ENCODE results near the gene SAMD8. TPM values are rescaled to one million over a fixed set of nuclear protein-coding genes. Genes with fewer than 3 reads are reported as not detected.

The SAMD8 gene
- total RNA-seq, 1 experiment from 2014 or later: 28.1 TPM

- Mint-ChIP-seq H3K36me3 (ENCODE audit: insufficient read depth, unreplicated experiment) (no peaks in the 10 kb centered on the region), H3K9me3 (ENCODE audit: unreplicated experiment) (no peaks in the 10 kb centered on the region), H3K4me3 (ENCODE audit: unreplicated experiment) (no peak overlapping the region), H3K27ac (ENCODE audit: low read depth, unreplicated experiment) (no peak overlapping the region), H3K4me1 (ENCODE audit: insufficient read depth, unreplicated experiment) (peaks cover 2% of the 10 kb centered on the region), H3K27me3 (ENCODE audit: insufficient read depth, unreplicated experiment) (no peaks in the 10 kb centered on the region)
- TF ChIP-seq CTCF (IDR thresholded peaks at IDR 0.05; ENCODE audit: unreplicated experiment): no peak
- POLR2A ChIA-PET: no interaction called here
- CTCF ChIA-PET: interaction anchor here (0.5 kb wide), 1 partner anchor 64 kb away, joined by 3 read pairs; no protein-coding TSS in a partner anchor
- no peak for DNase-seq (ENCODE audit: unreplicated experiment)
- BruUV-seq (replicated peaks): no TSS peak
- intact Hi-C loops (cut with micrococcal nuclease): no loop called here
These were observed 26.5 kb upstream of the SAMD8 start for GRCh38 chr10:75084834-75085384.

DNA sequence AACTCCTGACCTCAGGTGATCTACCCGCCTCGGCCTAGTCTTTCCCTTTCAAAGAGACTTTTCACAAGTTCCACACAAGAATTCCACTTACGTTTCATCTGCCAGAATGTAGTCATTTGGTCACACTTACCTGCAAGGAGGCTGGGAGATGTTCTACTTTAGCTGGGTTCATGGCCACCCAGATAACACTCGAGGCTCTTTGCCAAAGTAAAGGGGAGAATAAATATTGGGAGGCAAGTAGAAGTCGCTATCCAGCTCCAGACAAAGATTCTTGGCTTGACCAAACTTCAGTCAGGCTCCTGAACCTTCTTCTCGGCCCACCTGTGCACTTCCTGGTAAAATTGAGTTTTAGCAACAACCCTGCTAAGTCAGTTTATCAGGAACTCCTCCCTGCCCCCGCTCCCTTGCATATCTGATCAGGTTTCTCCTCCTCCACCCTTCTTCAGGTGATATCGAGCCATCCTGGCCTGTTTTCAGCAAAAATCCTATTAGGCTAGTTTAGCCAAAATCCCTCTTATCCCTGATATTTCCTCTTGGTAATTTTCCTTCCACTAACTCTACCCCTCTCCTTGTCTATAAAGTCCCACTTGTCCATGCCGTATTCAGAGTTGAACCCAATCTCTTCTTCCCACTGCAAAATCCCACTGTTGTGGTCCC is 25.1 kb upstream of the SAMD8 start:
- intact Hi-C loops (cut with micrococcal nuclease): no loop called here
- no peaks in the 10 kb centered on the region for H3K9me3 Mint-ChIP-seq (ENCODE audit: unreplicated experiment)
- no peak overlapping the region for H3K27ac Mint-ChIP-seq (ENCODE audit: low read depth, unreplicated experiment)
- DNase-seq (ENCODE audit: unreplicated experiment): no peak
- ChIA-PET POLR2A (no interaction called here), CTCF (interaction anchor here (0.8 kb wide), 2 partner anchors 14 to 842 kb away, joined by 3 read pairs; no protein-coding TSS in a partner anchor)
- no peak overlapping the region for H3K4me3 Mint-ChIP-seq (ENCODE audit: unreplicated experiment)
- no peaks in the 10 kb centered on the region for H3K36me3 Mint-ChIP-seq (ENCODE audit: insufficient read depth, unreplicated experiment)
- no peak for TF ChIP-seq CTCF (IDR thresholded peaks at IDR 0.05; ENCODE audit: unreplicated experiment)
- no peaks in the 10 kb centered on the region for H3K4me1 Mint-ChIP-seq (ENCODE audit: insufficient read depth, unreplicated experiment)
- BruUV-seq (replicated peaks): no TSS peak
- no peaks in the 10 kb centered on the region for H3K27me3 Mint-ChIP-seq (ENCODE audit: insufficient read depth, unreplicated experiment)

DNA sequence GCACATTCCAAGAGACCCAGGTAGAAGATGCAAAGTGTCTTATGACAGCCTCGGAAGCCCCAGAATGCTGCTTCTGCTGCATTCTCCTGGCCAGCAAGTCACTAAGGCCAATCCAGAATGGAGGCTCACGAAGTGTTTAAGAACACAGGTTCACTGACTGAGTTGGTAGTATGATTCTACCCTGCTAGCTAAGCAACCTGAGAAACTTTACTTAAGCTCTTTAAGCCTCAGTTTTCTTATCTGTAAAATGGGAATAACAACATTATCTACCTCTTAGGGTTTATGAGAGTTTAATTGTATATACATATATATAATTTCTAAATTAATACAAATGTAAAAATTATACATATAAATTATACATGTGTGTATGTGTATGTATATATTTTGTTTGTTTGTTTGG is 22.8 kb upstream of the SAMD8 start:
- POLR2A ChIA-PET: no interaction called here

DNA sequence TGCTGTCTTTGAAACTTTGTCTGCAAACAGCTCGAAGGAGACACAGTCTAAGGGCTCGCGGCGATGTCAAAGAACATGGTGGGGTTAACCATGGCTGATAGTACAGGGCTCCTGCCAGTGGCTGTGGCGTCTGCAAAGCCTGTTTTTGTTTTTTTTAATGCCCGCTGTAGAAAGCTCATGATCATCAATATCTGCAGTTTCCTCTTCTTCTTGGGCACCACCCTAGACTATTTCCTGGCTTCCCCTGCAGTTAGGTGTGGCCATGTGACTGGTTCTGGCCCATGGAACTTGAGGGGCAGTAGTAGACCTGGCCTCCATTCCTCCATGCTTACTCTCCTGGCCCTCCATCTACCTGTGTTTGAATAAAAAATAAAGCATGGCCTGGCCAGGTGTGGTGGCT is 21.8 kb upstream of the SAMD8 start:
- intact Hi-C loops (cut with micrococcal nuclease): no loop called here
- H3K9me3 Mint-ChIP-seq (ENCODE audit: unreplicated experiment): no peaks in the 10 kb centered on the region
- no peak overlapping the region for H3K4me3 Mint-ChIP-seq (ENCODE audit: unreplicated experiment)
- no TSS peak for BruUV-seq (replicated peaks)
- no peak overlapping the region for H3K27ac Mint-ChIP-seq (ENCODE audit: low read depth, unreplicated experiment)
- DNase-seq (ENCODE audit: unreplicated experiment): no peak
- H3K4me1 Mint-ChIP-seq (ENCODE audit: insufficient read depth, unreplicated experiment): no peaks in the 10 kb centered on the region
- H3K27me3 Mint-ChIP-seq (ENCODE audit: insufficient read depth, unreplicated experiment): no peaks in the 10 kb centered on the region
- no peak for TF ChIP-seq CTCF (IDR thresholded peaks at IDR 0.05; ENCODE audit: unreplicated experiment)
- ChIA-PET CTCF (interaction anchor here (0.5 kb wide), 1 partner anchor 139 kb away, joined by 5 read pairs; no protein-coding TSS in a partner anchor), POLR2A (no interaction called here)
- no peaks in the 10 kb centered on the region for H3K36me3 Mint-ChIP-seq (ENCODE audit: insufficient read depth, unreplicated experiment)

More for the DNA sequence above, 22.8 kb upstream of the SAMD8 start:
- Mint-ChIP-seq H3K27ac (ENCODE audit: low read depth, unreplicated experiment) (no peak overlapping the region), H3K27me3 (ENCODE audit: insufficient read depth, unreplicated experiment) (no peaks in the 10 kb centered on the region), H3K9me3 (ENCODE audit: unreplicated experiment) (no peaks in the 10 kb centered on the region), H3K36me3 (ENCODE audit: insufficient read depth, unreplicated experiment) (no peaks in the 10 kb centered on the region), H3K4me3 (ENCODE audit: unreplicated experiment) (no peak overlapping the region), H3K4me1 (ENCODE audit: insufficient read depth, unreplicated experiment) (no peaks in the 10 kb centered on the region)
- BruUV-seq (replicated peaks): no TSS peak
- intact Hi-C loops (cut with micrococcal nuclease): no loop called here
- TF ChIP-seq CTCF (IDR thresholded peaks at IDR 0.05; ENCODE audit: unreplicated experiment): no peak
- DNase-seq (ENCODE audit: unreplicated experiment): no peak
- CTCF ChIA-PET: no interaction called here
